Effector memory CD8-positive, alpha-beta T cell (primary cell): ENCODE measurements around the gene GRIK2.

ENCODE experiments used
- ATAC-seq: fragments of 150-1000 bp; cut with Tn5 transposase; replicated peaks from 2 replicates; pipeline ENCODE4 v1.10.0; 2021; ENCODE audit warnings: mild to moderate bottlenecking, moderate library complexity
- DNase-seq, 3 experiments: peaks; one replicate each; pipeline ENCODE4 v3.0.0; 2021
- H3K27ac Mint-ChIP-seq, 2 donors: one replicate each; pipeline ENCODE4 v1.8.0; 2022; ENCODE audit warnings: mild to moderate bottlenecking in 2 of 2, mixed read lengths in 2 of 2, moderate library complexity in 2 of 2
- H3K27me3 Mint-ChIP-seq, 2 donors: one replicate each; pipeline ENCODE4 v1.8.0; 2022; ENCODE audit warnings: mixed read lengths in 2 of 2
- H3K36me3 Mint-ChIP-seq: one replicate; pipeline ENCODE4 v1.8.0; 2022; ENCODE audit warnings: mild to moderate bottlenecking, moderate library complexity, mixed read lengths; ENCODE audit not compliant: insufficient read depth
- H3K4me1 Mint-ChIP-seq, 2 donors: one replicate each; pipeline ENCODE4 v1.8.0; 2022; ENCODE audit warnings: low read depth in 2 of 2, mixed read lengths in 2 of 2
- H3K4me3 Mint-ChIP-seq, 2 donors: one replicate each; pipeline ENCODE4 v1.8.0; 2022; ENCODE audit warnings: mild to moderate bottlenecking in 2 of 2, mixed read lengths in 2 of 2, moderate library complexity in 2 of 2
- H3K9me3 Mint-ChIP-seq, 2 donors: one replicate each; pipeline ENCODE4 v1.8.0; 2022; ENCODE audit warnings: mixed read lengths in 2 of 2

The GRIK2 gene

GRCh38 chr6:101502818-101503217, 109.3 kb downstream of the GRIK2 start:
- DNase-seq (no peak), ATAC-seq (no peak)
- no peaks in the 10 kb centered on the region for H3K36me3 Mint-ChIP-seq
- no peak overlapping the region for H3K27ac Mint-ChIP-seq
- no peaks in the 10 kb centered on the region for H3K27me3 Mint-ChIP-seq
- H3K4me3 Mint-ChIP-seq = no peak overlapping the region
- H3K9me3 Mint-ChIP-seq = no peaks in the 10 kb centered on the region
- H3K4me1 Mint-ChIP-seq = no peaks in the 10 kb centered on the region

DNA sequence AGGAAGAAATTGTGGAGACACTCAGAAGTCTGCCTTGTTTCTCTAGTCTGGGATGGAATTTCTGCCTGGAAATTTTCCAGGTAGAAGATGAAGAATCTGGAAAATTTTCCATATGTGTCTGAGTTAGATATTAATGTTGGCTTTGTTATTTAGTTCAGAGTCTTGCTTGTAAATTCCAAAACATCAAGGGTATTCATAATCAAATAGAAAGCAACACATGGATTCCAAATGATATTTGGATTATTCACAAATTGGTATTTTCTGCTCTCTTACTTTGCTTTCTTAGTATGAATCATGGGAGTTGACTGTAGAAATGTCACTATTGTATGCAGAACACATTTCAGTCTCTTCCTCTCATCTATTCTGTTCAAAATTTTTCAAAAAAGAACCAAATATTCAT, 116.0 kb downstream of the GRIK2 start:
- DNase-seq = no peak
- no peak overlapping the region for H3K4me3 Mint-ChIP-seq

DNA sequence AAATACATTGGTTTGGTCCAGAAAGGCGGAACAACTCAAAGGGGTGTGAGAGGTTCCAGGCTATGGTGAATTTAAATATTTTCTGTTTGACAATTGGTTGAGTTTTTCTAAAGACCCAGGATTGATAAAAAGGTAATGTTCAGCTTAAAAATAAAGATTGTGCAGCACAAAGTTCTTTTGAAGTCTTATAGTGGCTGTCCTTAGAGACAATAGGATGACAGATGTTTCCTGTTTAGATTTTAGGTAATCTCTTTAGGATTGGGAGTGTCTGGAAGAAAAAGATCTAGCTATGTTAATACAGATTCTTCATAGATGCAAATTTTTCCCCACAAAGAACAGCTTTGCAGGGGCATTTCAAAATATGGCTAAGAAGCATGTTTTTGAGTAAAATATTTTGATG, 119.7 kb downstream of the GRIK2 start:
- Mint-ChIP-seq H3K27ac (no peak overlapping the region), H3K4me3 (no peak overlapping the region), H3K27me3 (no peaks in the 10 kb centered on the region), H3K36me3 (no peaks in the 10 kb centered on the region), H3K9me3 (peaks cover 4 to 9% of the 10 kb centered on the region in 2 donors), H3K4me1 (no peaks in the 10 kb centered on the region)
- ATAC-seq (no peak), DNase-seq (no peak)

More for the DNA sequence above, 116.0 kb downstream of the GRIK2 start:
- Mint-ChIP-seq H3K36me3 (no peaks in the 10 kb centered on the region), H3K27me3 (no peaks in the 10 kb centered on the region), H3K27ac (no peak overlapping the region), H3K9me3 (peaks cover 1 to 9% of the 10 kb centered on the region in 2 donors), H3K4me1 (no peaks in the 10 kb centered on the region)
- no peak for ATAC-seq

DNA sequence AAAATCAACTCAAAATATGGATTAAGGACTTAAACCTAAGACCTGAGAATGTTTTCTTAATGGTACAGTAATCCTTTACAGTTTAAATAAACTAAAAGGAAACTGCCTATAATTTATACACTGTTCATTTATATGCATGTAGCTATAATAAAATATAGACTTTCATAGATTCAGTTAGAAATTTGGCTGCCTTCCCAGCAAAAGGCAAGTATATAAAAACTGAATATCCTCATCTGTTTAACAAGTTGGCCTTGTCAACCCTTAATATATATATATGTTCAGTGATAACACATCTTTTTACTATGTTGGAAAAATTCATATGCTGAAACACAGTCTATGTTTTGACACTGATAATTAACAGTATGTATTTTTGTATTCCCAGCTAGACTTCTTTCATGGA, 123.1 kb downstream of the GRIK2 start:
- ATAC-seq (no peak), DNase-seq (no peak)
- Mint-ChIP-seq H3K9me3 (peaks cover 3 to 9% of the 10 kb centered on the region in 2 donors), H3K4me3 (no peak overlapping the region), H3K4me1 (no peaks in the 10 kb centered on the region), H3K36me3 (no peaks in the 10 kb centered on the region), H3K27me3 (no peaks in the 10 kb centered on the region), H3K27ac (no peak overlapping the region)

GRCh38 chr6:101517632-101518031, 124.1 kb downstream of the GRIK2 start:
- DNase-seq (no peak), ATAC-seq (no peak)
- Mint-ChIP-seq H3K36me3 (no peaks in the 10 kb centered on the region), H3K4me1 (no peaks in the 10 kb centered on the region), H3K9me3 (peaks cover 3 to 9% of the 10 kb centered on the region in 2 donors), H3K4me3 (no peak overlapping the region), H3K27me3 (no peaks in the 10 kb centered on the region), H3K27ac (no peak overlapping the region)

DNA sequence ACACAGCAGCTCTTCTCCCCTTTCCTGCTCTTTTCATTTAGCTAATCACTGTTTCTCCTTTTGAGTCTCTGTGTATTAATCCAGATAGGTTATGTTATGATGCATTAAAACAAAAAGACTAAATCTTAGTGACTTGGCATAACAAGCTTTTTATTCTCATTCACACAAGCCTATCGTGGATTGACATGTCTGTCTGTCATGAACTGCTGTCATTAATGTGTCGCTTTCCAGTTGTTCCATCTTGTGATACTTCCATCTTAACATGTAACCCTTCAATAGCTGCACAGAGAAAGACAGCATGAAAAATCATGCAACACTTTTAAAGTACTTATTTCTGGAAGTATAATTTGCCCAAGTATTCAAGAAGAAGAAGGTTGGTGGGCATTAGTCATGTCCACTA, 128.7 kb downstream of the GRIK2 start:
- H3K9me3 Mint-ChIP-seq = no peaks in the 10 kb centered on the region

DNA sequence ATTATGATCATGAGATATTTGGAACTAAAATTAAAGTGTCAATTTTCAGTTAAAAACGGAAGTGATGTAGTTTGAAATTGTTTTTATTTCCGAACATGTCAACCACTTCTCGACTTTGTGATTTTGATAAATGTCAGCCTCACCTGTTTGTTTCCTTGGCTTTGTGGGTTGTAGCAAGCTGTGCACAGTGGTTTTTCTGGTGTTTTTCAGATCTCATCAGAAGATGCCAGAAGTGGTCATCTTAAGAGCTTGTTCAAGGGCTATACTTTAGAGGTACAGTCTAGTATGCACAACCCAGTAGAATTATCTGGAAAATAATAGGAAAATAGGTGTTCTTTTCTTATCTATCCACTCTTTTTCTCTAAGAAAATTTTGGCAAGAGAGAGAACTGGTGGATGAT, 134.0 kb downstream of the GRIK2 start:
- Mint-ChIP-seq H3K36me3 (no peaks in the 10 kb centered on the region), H3K9me3 (peaks cover 2 to 7% of the 10 kb centered on the region in 2 donors), H3K4me3 (no peak overlapping the region), H3K4me1 (no peaks in the 10 kb centered on the region), H3K27ac (no peak overlapping the region), H3K27me3 (no peaks in the 10 kb centered on the region)
- no peak for DNase-seq
- no peak for ATAC-seq

More for the DNA sequence above, 128.7 kb downstream of the GRIK2 start:
- Mint-ChIP-seq H3K4me1 (no peaks in the 10 kb centered on the region), H3K4me3 (no peak overlapping the region), H3K27ac (no peak overlapping the region), H3K36me3 (no peaks in the 10 kb centered on the region), H3K27me3 (no peaks in the 10 kb centered on the region)
- ATAC-seq (no peak), DNase-seq (no peak)

- ATAC-seq = no peak
Observed at GRCh38 chr6:101528801-101529200, 135.3 kb downstream of the GRIK2 start.

GRCh38 chr6:101531538-101531937, 138.0 kb downstream of the GRIK2 start:
- no peak for DNase-seq
- no peaks in the 10 kb centered on the region for H3K36me3 Mint-ChIP-seq
- H3K9me3 Mint-ChIP-seq = peaks cover 2 to 7% of the 10 kb centered on the region in 2 donors
- H3K27ac Mint-ChIP-seq = no peak overlapping the region
- H3K27me3 Mint-ChIP-seq = no peaks in the 10 kb centered on the region
- no peaks in the 10 kb centered on the region for H3K4me1 Mint-ChIP-seq
- H3K4me3 Mint-ChIP-seq = no peak overlapping the region
- ATAC-seq = no peak

More at GRCh38 chr6:101528801-101529200, 135.3 kb downstream of the GRIK2 start:
- Mint-ChIP-seq H3K4me1 (no peaks in the 10 kb centered on the region), H3K27ac (no peak overlapping the region), H3K36me3 (no peaks in the 10 kb centered on the region), H3K27me3 (no peaks in the 10 kb centered on the region), H3K4me3 (no peak overlapping the region), H3K9me3 (peaks cover 2 to 7% of the 10 kb centered on the region in 2 donors)
- DNase-seq = no peak

DNA sequence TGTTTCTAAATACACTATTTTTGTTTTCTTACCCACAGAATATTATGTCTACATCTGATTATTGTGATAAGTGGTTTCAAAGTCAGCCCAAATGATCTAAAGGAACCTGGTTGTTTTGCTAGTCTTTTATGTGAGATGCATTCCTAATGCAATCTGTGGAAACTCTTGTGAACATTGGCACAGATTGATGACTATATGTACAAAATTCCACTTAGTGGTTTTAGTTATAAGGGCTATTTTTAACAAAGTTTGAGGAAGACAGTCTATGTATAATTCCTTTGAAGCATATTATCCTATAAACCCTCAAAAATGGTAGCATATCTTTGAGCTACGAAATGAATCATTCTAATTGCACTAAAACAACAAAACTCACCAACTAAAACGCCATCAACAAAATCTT, 140.9 kb downstream of the GRIK2 start:
- DNase-seq (no peak), ATAC-seq (no peak)
- Mint-ChIP-seq H3K36me3 (peaks cover 2% of the 10 kb centered on the region), H3K9me3 (peaks cover 2 to 7% of the 10 kb centered on the region in 2 donors), H3K27ac (no peak overlapping the region), H3K27me3 (no peaks in the 10 kb centered on the region), H3K4me1 (no peaks in the 10 kb centered on the region), H3K4me3 (no peak overlapping the region)

- no peaks in the 10 kb centered on the region for H3K4me1 Mint-ChIP-seq
- DNase-seq = no peak
- no peak overlapping the region for H3K27ac Mint-ChIP-seq
- peaks cover 2% of the 10 kb centered on the region for H3K36me3 Mint-ChIP-seq
- H3K9me3 Mint-ChIP-seq = peaks cover under 1 to 7% of the 10 kb centered on the region in 2 donors
- H3K27me3 Mint-ChIP-seq = no peaks in the 10 kb centered on the region
- no peak overlapping the region for H3K4me3 Mint-ChIP-seq
- no peak for ATAC-seq
Observed at GRCh38 chr6:101534821-101535220, 141.3 kb downstream of the GRIK2 start.

GRCh38 chr6:101537753-101538316, 144.3 kb downstream of the GRIK2 start:
- H3K27ac Mint-ChIP-seq = no peak overlapping the region
- H3K36me3 Mint-ChIP-seq = peaks cover 2% of the 10 kb centered on the region
- no peak overlapping the region for H3K4me3 Mint-ChIP-seq
- no peak for DNase-seq
- H3K9me3 Mint-ChIP-seq = peaks cover 0 to 2% of the 10 kb centered on the region in 2 donors
- no peaks in the 10 kb centered on the region for H3K4me1 Mint-ChIP-seq
- H3K27me3 Mint-ChIP-seq = no peaks in the 10 kb centered on the region
- no peak for ATAC-seq

- Mint-ChIP-seq H3K4me3 (no peak overlapping the region), H3K4me1 (no peaks in the 10 kb centered on the region), H3K27me3 (no peaks in the 10 kb centered on the region), H3K36me3 (peaks cover 2% of the 10 kb centered on the region), H3K27ac (no peak overlapping the region), H3K9me3 (peaks cover 0 to 2% of the 10 kb centered on the region in 2 donors)
- no peak for ATAC-seq
- no peak for DNase-seq
Observed at GRCh38 chr6:101539510-101540245, 146.2 kb downstream of the GRIK2 start.

DNA sequence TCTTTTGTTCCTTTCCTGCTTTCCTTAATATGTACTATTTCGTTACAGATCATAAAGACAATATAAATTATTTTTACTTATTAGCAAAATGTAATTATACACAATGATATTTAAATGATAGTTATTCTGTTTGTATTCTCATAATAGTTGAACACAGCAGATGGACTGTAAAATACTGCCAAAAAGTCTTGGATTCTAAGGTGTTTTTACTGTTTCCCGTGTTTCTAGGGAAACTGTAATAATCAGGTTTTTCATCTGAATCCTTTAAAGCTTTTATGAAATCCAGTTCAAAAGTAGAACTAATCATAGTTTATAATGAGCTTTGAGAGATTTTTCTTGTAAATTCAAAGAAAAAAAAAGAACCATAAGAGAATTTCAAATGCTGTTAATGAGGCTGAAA, 148.4 kb downstream of the GRIK2 start:
- ATAC-seq (no peak), DNase-seq (no peak)
- no peak overlapping the region for H3K27ac Mint-ChIP-seq
- H3K4me3 Mint-ChIP-seq = no peak overlapping the region
- no peaks in the 10 kb centered on the region for H3K4me1 Mint-ChIP-seq
- H3K27me3 Mint-ChIP-seq = no peaks in the 10 kb centered on the region
- peaks cover 0 to 2% of the 10 kb centered on the region in 2 donors for H3K9me3 Mint-ChIP-seq
- H3K36me3 Mint-ChIP-seq = peaks cover 2% of the 10 kb centered on the region
